H1 (cell line): ENCODE measurements around the gene PARD3.

ENCODE experiments used
- ATF3 ChIP-seq: IDR thresholded peaks from 2 replicates; pipeline ENCODE4 v1.6.1; 2011; ENCODE audit warnings: low read depth, mild to moderate bottlenecking, low read length; ENCODE audit not compliant: insufficient read depth
- CHD2 ChIP-seq: IDR thresholded peaks from 2 replicates; pipeline ENCODE4 v1.6.1; 2012; ENCODE audit warnings: low read length, improper control_type of control experiment
- CTCF ChIP-seq, 3 experiments: IDR thresholded peaks; 1 replicate in 2 of 3; 2 replicates in 1 of 3; pipeline versions ENCODE4 v1.5.1 to v1.6.1; 2011; ENCODE audit warnings: low read length in 3 of 3, mild to moderate bottlenecking in 3 of 3, inconsistent platforms in 2 of 3, low read depth in 1 of 3, moderate library complexity in 1 of 3; ENCODE audit not compliant: insufficient read depth in 1 of 3; ENCODE audit errors: control extremely low read depth in 1 of 3
- EZH2 ChIP-seq: fragments of 200-600 bp; sonication (generic); IDR thresholded peaks from 2 replicates; pipeline ENCODE4 v1.7.1; 2012; ENCODE audit warnings: low read depth, mild to moderate bottlenecking, moderate library complexity, low read length, inconsistent platforms; ENCODE audit not compliant: severe bottlenecking
- POLR2A ChIP-seq, 2 experiments: IDR thresholded peaks; 1 replicate in 1 of 2; 2 replicates in 1 of 2; pipeline ENCODE4 v1.6.1; 2011; ENCODE audit warnings: low read depth in 2 of 2, low read length in 2 of 2, mild to moderate bottlenecking in 2 of 2; ENCODE audit errors: control extremely low read depth in 1 of 2
- POU5F1 ChIP-seq: IDR thresholded peaks from 2 replicates; pipeline ENCODE4 v1.6.1; 2011; ENCODE audit warnings: low read depth, mild to moderate bottlenecking, low read length, moderate library complexity

- TF ChIP-seq CTCF (IDR thresholded peaks at IDR 0.05; ENCODE audit: control extremely low read depth in 1 of 3, insufficient read depth in 1 of 3, low read depth in 1 of 3, low read length in 3 of 3), result no peak
- no peak for TF ChIP-seq EZH2
- no peak for TF ChIP-seq POU5F1
- no peak for TF ChIP-seq CHD2
- TF ChIP-seq POLR2A (IDR thresholded peaks at IDR 0.05; ENCODE audit: control extremely low read depth in 1 of 2, low read depth in 2 of 2, low read length in 2 of 2), result no peak
- no peak for TF ChIP-seq ATF3
These were observed 466.1 kb downstream of the PARD3 start for GRCh38 chr10:34348917-34349485.
